IMR-90 (cell line): Measurements from ENCODE around the gene PEX5L. TPM values are rescaled to one million over a fixed set of nuclear protein-coding genes. Genes with fewer than 3 reads are reported as not detected.

ENCODE experiments used
- ATAC-seq: fragments of 200-7000 bp; cut with Tn5 transposase; 2 replicates; pipeline ENCODE4 v1.9.1; 2020; ENCODE audit warnings: low read depth, mild to moderate bottlenecking, moderate library complexity
- BruUV-seq: library from RNA; stranded (reverse); fragments of 400-500 nt; replicated peaks from 2 replicates; lab custom pipeline; 2021; lab: Mats Ljungman, UMichigan
- CTCF ChIA-PET: fragments of 300-600 bp; formaldehyde crosslinking; extraction: SDS; loops from one replicate; lab custom pipeline; 2021; ENCODE audit warnings: antibody characterized with exemption; lab: Yijun Ruan, JAX
- POLR2A ChIA-PET: fragments of 300-600 bp; sonication (Branson Sonifier 250); formaldehyde crosslinking; loops from one replicate; lab custom pipeline; 2022; ENCODE audit warnings: antibody characterized with exemption; ENCODE audit not compliant: unreplicated experiment; lab: Charles Lee
- DNase-seq: peaks from one replicate; pipeline ENCODE4 v3.0.0; 2013
- H2AFZ ChIP-seq: replicated peaks from 2 replicates; pipeline ENCODE3; 2013; ENCODE audit warnings: low read length, mild to moderate bottlenecking; ENCODE audit not compliant: poor library complexity
- H2AK5ac ChIP-seq: 2 replicates; pipeline ENCODE4 v1.6.1; 2013; ENCODE audit warnings: low read depth, low read length, inconsistent platforms
- H2AK9ac ChIP-seq: replicated peaks from 2 replicates; pipeline ENCODE3; 2013; ENCODE audit warnings: mild to moderate bottlenecking, low read depth, low read length, moderate library complexity; ENCODE audit not compliant: poor library complexity
- H2BK120ac ChIP-seq: 2 replicates; pipeline ENCODE4 v1.6.1; 2013; ENCODE audit warnings: low read depth, low read length, inconsistent platforms
- H2BK15ac ChIP-seq: 3 replicates; pipeline ENCODE4 v1.6.1; 2013; ENCODE audit warnings: low read depth, low read length, inconsistent platforms
- H2BK20ac ChIP-seq: 2 replicates; pipeline ENCODE4 v1.6.1; 2013; ENCODE audit warnings: low read depth, mild to moderate bottlenecking, inconsistent platforms, low read length, moderate library complexity
- H2BK5ac ChIP-seq: 2 replicates; pipeline ENCODE4 v1.6.1; 2013; ENCODE audit warnings: mild to moderate bottlenecking, low read depth, low read length, inconsistent platforms; ENCODE audit not compliant: poor library complexity, severe bottlenecking
- H3K14ac ChIP-seq: replicated peaks from 2 replicates; pipeline ENCODE4 v1.6.1; 2013; ENCODE audit warnings: low read depth, low read length, inconsistent platforms
- H3K18ac ChIP-seq: 2 replicates; pipeline ENCODE4 v1.6.1; 2013; ENCODE audit warnings: low read depth, low read length, control low read depth
- H3K23ac ChIP-seq: 2 replicates; pipeline ENCODE4 v1.6.1; 2013; ENCODE audit warnings: low read depth, low read length, inconsistent platforms
- H3K27ac ChIP-seq: 2 replicates; pipeline ENCODE4 v1.5.1; 2013; ENCODE audit warnings: mild to moderate bottlenecking, control low read depth, low read length; ENCODE audit not compliant: insufficient read depth
- H3K27me3 ChIP-seq: 2 replicates; pipeline ENCODE4 v1.6.1; 2013; ENCODE audit warnings: low read length; ENCODE audit not compliant: control insufficient read depth, insufficient read depth
- H3K36me3 ChIP-seq: 2 replicates; pipeline ENCODE4 v1.6.1; 2013; ENCODE audit warnings: low read length, mixed read lengths; ENCODE audit not compliant: control insufficient read depth, insufficient read depth
- H3K4ac ChIP-seq: 2 replicates; pipeline ENCODE4 v1.6.1; 2013; ENCODE audit warnings: low read depth, low read length, inconsistent platforms
- H3K4me1 ChIP-seq: 2 replicates; pipeline ENCODE4 v1.6.1; 2013; ENCODE audit warnings: low read length, mixed read lengths; ENCODE audit not compliant: control insufficient read depth, insufficient read depth
- H3K4me2 ChIP-seq: 2 replicates; pipeline ENCODE4 v1.6.1; 2013; ENCODE audit warnings: low read depth, mild to moderate bottlenecking, control low read depth, low read length, moderate library complexity
- H3K4me3 ChIP-seq: 2 replicates; pipeline ENCODE4 v1.5.1; 2013; ENCODE audit warnings: low read depth, mild to moderate bottlenecking, control low read depth, low read length, moderate library complexity; ENCODE audit not compliant: insufficient read depth
- H3K56ac ChIP-seq: 2 replicates; pipeline ENCODE4 v1.6.1; 2013; ENCODE audit warnings: low read length, inconsistent platforms; ENCODE audit not compliant: insufficient read depth; ENCODE audit errors: extremely low read depth
- H3K79me1 ChIP-seq, 2 experiments: 2 replicates each; pipeline ENCODE4 v1.6.1; 2013; ENCODE audit warnings: low read length in 2 of 2, inconsistent platforms in 1 of 2, low read depth in 1 of 2
- H3K9ac ChIP-seq: 2 replicates; pipeline ENCODE4 v1.6.1; 2013; ENCODE audit warnings: low read depth, low read length, control low read depth
- H3K9me1 ChIP-seq: 2 replicates; pipeline ENCODE4 v1.6.1; 2013; ENCODE audit warnings: low read length, inconsistent platforms; ENCODE audit not compliant: insufficient read depth
- H3K9me3 ChIP-seq: 2 replicates; pipeline ENCODE4 v1.6.1; 2013; ENCODE audit warnings: low read length; ENCODE audit not compliant: control insufficient read depth, insufficient read depth
- H4K20me1 ChIP-seq: 2 replicates; pipeline ENCODE4 v1.6.1; 2013; ENCODE audit warnings: low read length, inconsistent platforms; ENCODE audit not compliant: insufficient read depth
- H4K5ac ChIP-seq: 2 replicates; pipeline ENCODE4 v1.6.1; 2013; ENCODE audit warnings: mild to moderate bottlenecking, low read depth, low read length, control low read depth
- H4K8ac ChIP-seq, 2 experiments: 2 replicates each; pipeline ENCODE4 v1.6.1; 2013; ENCODE audit warnings: low read depth in 2 of 2, low read length in 2 of 2, control low read depth in 1 of 2, inconsistent platforms in 1 of 2
- H4K91ac ChIP-seq: 2 replicates; pipeline ENCODE4 v1.6.1; 2013; ENCODE audit warnings: low read depth, low read length, inconsistent platforms; ENCODE audit not compliant: insufficient read depth
- CEBPB ChIP-seq: IDR thresholded peaks from 2 replicates; pipeline ENCODE4 v1.6.1; 2012; ENCODE audit warnings: low read depth, low read length, improper control_type of control experiment
- CHD1 ChIP-seq: IDR thresholded peaks from 2 replicates; pipeline ENCODE4 v1.6.1; 2012; ENCODE audit warnings: low read depth, low read length, improper control_type of control experiment
- ELK1 ChIP-seq: fragments of 150-350 bp; IDR thresholded peaks from 2 replicates; pipeline ENCODE4 v1.6.1; 2016; ENCODE audit warnings: low read depth, mild to moderate bottlenecking, low read length, moderate library complexity, borderline replicate concordance
- FOS ChIP-seq: fragments of 150-350 bp; IDR thresholded peaks from 2 replicates; pipeline ENCODE4 v1.6.1; 2016; ENCODE audit warnings: low read depth, low read length
- MAFK ChIP-seq: IDR thresholded peaks from 2 replicates; pipeline ENCODE4 v1.6.1; 2012; ENCODE audit warnings: low read depth, low read length, improper control_type of control experiment
- MAZ ChIP-seq: IDR thresholded peaks from 2 replicates; pipeline ENCODE4 v1.6.1; 2012; ENCODE audit warnings: low read depth, mild to moderate bottlenecking, low read length, improper control_type of control experiment, moderate library complexity, borderline replicate concordance
- MXI1 ChIP-seq: IDR thresholded peaks from 2 replicates; pipeline ENCODE4 v1.6.1; 2012; ENCODE audit warnings: low read depth, mild to moderate bottlenecking, low read length, moderate library complexity, borderline replicate concordance
- NFE2L2 ChIP-seq: fragments of 150-350 bp; IDR thresholded peaks from 2 replicates; pipeline ENCODE4 v1.6.1; 2016; ENCODE audit warnings: low read depth, mild to moderate bottlenecking, low read length
- POLR2A ChIP-seq: IDR thresholded peaks from 2 replicates; pipeline ENCODE4 v1.6.1; 2012; ENCODE audit warnings: mild to moderate bottlenecking, low read depth, low read length
- RAD21 ChIP-seq: IDR thresholded peaks from 2 replicates; pipeline ENCODE4 v1.6.1; 2012; ENCODE audit warnings: low read length, improper control_type of control experiment
- RCOR1 ChIP-seq: IDR thresholded peaks from 2 replicates; pipeline ENCODE4 v1.6.1; 2012; ENCODE audit warnings: mild to moderate bottlenecking, low read length, improper control_type of control experiment; ENCODE audit not compliant: insufficient replicate concordance
- SMC3 ChIP-seq: fragments of 150-350 bp; IDR thresholded peaks from 2 replicates; pipeline ENCODE4 v1.6.1; 2016; ENCODE audit warnings: low read depth, mild to moderate bottlenecking, antibody characterized with exemption, low read length, moderate library complexity
- dilution Hi-C: fragments of 300-500 bp; cut with HindIII; formaldehyde crosslinking; loops from one replicate; pipeline ENCODE4 v1.14.3; 2018; ENCODE audit warnings: low sequenced_read_pairs; ENCODE audit not compliant: unreplicated experiment
- in situ Hi-C: fragments of 300-500 bp; cut with MboI; formaldehyde crosslinking; loops from 3 replicates; pipeline ENCODE4 v1.14.3; 2019; ENCODE audit warnings: low sequenced_read_pairs, inconsistent platforms, mixed read lengths
- intact Hi-C: fragments of 100-400 bp; cut with micrococcal nuclease; formaldehyde crosslinking; loops from 2 replicates; pipeline ENCODE4 v1.10.0; 2022
- polyA plus RNA-seq, 3 experiments: library from polyadenylated mRNA; depleted of rRNA; stranded (reverse); fragments of >200 nt; gene quantifications; 2 replicates each; pipeline ENCODE4 v1.2.3, GENCODE V29; 2012; ENCODE audit warnings: low replicate concordance in 1 of 3
- total RNA-seq: library from RNA; depleted of rRNA; stranded (reverse); fragments of >200 nt; gene quantifications from 2 replicates; pipeline ENCODE4 v1.2.3, GENCODE V29; 2012

The PEX5L gene
- total and polyA plus RNA-seq, 2 of the 4 experiments (the other 2 are of a cell fraction), result not detected

- Histone ChIP-seq H2BK15ac (no peak overlapping the region), H2AK9ac (no peak overlapping the region), H3K18ac (no peak overlapping the region), H3K9me3 (no peaks in the 10 kb centered on the region), H3K9me1 (no peaks in the 10 kb centered on the region), H3K4me3 (no peak overlapping the region), H3K4me2 (no peak overlapping the region), H4K5ac (no peak overlapping the region), H2AFZ (no peak overlapping the region), H3K27ac (no peak overlapping the region), H2BK120ac (no peak overlapping the region), H3K56ac (no peak overlapping the region), H2AK5ac (no peak overlapping the region), H3K79me1 (no peaks in the 10 kb centered on the region), H4K91ac (no peak overlapping the region), H2BK20ac (no peak overlapping the region), H3K14ac (no peak overlapping the region), H3K4ac (no peak overlapping the region), H3K27me3 (no peaks in the 10 kb centered on the region), H4K8ac (no peak overlapping the region), H3K4me1 (peaks cover 4% of the 10 kb centered on the region), H3K9ac (no peak overlapping the region), H2BK5ac (no peak overlapping the region), H3K36me3 (no peaks in the 10 kb centered on the region), H3K23ac (no peak overlapping the region), H4K20me1 (no peaks in the 10 kb centered on the region)
- BruUV-seq, result no TSS peak
- POLR2A ChIA-PET, result no interaction called here
- TF ChIP-seq MAFK (no peak), RAD21 (no peak), CHD1 (no peak), CEBPB (peak; percentile 99), RCOR1 (no peak), SMC3 (no peak), POLR2A (no peak), FOS (peak; percentile 73), ELK1 (no peak), MXI1 (no peak), NFE2L2 (no peak), MAZ (no peak)
- ATAC-seq, result peak; percentile 74
- CTCF ChIA-PET, result no interaction called here
- peak; percentile 96 for DNase-seq
- intact Hi-C loops, result no loop called here
- dilution Hi-C loops, result no loop called here
- in situ Hi-C loops, result loop anchor here (25.0 kb wide), 1 partner anchor 811 kb away; the partner anchor contains the start of gene TTC14
Measured at GRCh38 chr3:179801263-179801662, 235.5 kb downstream of the PEX5L start.
